Measurements from ENCODE around the gene GAB3. TPM values are rescaled to one million over a fixed set of nuclear protein-coding genes. Genes with fewer than 3 reads are reported as not detected.

The GAB3 gene
- total RNA-seq, 2 donors from 2014 or later, result 0.66 to 3.4 TPM

DNA sequence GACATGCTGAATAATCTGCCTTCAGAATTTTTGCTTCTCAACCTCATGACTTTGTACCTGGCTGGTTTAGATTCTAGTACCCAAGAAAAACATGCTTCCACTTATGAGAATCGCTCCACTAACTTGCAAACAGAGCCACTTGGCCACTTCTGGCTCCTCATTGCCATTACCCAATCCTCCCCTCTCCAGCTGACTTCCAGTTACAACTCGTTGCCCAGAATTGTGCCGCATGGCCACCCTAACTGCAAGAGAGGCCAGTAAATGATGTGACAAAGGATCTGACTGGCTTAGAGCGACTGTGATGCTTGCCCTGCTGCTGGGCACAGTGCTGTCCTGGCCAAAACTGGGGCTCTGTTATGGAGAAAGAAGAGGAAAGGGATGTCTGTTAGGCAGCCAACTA lies 7.8 kb upstream of the GAB3 start:
- H3K4me1 ChIP-seq, result peaks cover 6% of the 10 kb centered on the region
- TF ChIP-seq, protein P1, sequence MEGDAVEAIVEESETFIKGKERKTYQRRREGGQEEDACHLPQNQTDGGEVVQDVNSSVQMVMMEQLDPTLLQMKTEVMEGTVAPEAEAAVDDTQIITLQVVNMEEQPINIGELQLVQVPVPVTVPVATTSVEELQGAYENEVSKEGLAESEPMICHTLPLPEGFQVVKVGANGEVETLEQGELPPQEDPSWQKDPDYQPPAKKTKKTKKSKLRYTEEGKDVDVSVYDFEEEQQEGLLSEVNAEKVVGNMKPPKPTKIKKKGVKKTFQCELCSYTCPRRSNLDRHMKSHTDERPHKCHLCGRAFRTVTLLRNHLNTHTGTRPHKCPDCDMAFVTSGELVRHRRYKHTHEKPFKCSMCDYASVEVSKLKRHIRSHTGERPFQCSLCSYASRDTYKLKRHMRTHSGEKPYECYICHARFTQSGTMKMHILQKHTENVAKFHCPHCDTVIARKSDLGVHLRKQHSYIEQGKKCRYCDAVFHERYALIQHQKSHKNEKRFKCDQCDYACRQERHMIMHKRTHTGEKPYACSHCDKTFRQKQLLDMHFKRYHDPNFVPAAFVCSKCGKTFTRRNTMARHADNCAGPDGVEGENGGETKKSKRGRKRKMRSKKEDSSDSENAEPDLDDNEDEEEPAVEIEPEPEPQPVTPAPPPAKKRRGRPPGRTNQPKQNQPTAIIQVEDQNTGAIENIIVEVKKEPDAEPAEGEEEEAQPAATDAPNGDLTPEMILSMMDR (IDR thresholded peaks at IDR 0.05), result no peak
- TF ChIP-seq POLR2A (IDR thresholded peaks at IDR 0.05), result no peak
- no peak for DNase-seq

DNA sequence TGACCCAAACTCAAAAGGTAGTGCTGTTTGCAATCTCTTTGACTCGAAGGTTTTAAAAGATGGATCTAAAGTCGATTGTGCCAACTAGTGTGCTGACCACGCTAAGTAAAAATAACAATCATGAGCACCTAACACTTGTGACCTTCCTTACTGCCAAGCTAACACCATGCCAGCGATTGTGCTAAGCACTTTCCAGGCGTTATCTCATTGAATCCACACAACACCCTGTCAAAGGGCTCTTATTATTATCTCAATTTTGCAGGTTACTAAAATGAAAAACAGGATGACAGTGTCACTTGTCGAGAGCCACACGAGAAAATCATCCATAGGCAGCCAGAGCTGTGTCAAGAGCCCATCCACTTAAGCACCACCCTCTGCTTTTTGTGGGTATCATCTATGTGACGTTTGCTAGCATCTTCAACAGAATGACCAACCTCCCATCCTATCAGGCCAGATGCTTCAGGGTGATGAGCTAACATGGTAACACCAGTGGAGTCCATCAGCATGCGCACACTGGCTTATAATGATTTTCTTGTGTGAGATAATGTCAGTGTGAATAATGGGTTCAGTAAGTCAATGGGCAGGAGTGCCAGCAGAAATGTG lies 893 bp upstream of the GAB3 start:
- H3K9me3 ChIP-seq, result no peaks in the 10 kb centered on the region
- WGBS, 2 donors, result 18 to 26% methylated on average over 7 to 9 of the region's 9 CpGs

More for the DNA sequence above, 7.8 kb upstream of the GAB3 start:
- intact Hi-C loops (cut with DNase I), result no loop called here
- no peak for ATAC-seq
- Histone ChIP-seq H3K27me3 (no peaks in the 10 kb centered on the region), H3K27ac (no peak overlapping the region), H3K9me3 (no peaks in the 10 kb centered on the region), H3K4me3 (no peak overlapping the region), H3K36me3 (replicated peaks in 1 of 2; ENCODE audit: insufficient read depth in 1 of 2, low read depth in 2 of 2) (no peaks in the 10 kb centered on the region)
- WGBS, 2 donors, result 71 to 88% methylated on average over 4 of the region's 4 CpGs

DNA sequence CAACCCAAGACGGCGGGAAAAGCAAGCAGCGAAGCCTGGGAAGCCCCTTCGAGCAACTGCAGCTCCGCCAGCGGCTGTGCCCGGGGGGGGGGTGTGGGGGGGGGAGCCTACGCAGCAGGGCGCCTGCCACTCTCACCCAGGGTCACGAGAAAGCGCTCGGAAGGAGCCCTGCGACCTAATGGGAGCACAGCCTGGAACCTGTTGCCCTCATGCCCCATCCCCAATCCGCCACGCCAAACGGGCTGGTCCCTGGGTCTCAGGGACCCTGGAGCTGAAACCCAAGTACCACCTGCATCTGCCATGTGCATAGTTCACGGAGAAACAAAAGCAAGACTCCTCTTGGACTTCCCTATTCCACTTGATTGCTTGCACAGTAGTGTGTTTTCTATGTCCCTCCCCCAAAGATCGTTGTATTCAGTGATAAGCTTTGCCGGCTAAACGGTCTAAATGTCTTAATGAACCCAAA lies 359 bp upstream of the GAB3 start:
- no peak for DNase-seq
- intact Hi-C loops (cut with DNase I), result no loop called here
- no peaks in the 10 kb centered on the region for H3K36me3 ChIP-seq (replicated peaks in 1 of 2; ENCODE audit: insufficient read depth in 1 of 2, low read depth in 2 of 2)
- H3K27me3 ChIP-seq, result no peaks in the 10 kb centered on the region
- peaks cover 5% of the 10 kb centered on the region for H3K4me1 ChIP-seq
- TF ChIP-seq, protein P1 (IDR thresholded peaks at IDR 0.05), result no peak
- no peak for TF ChIP-seq POLR2A (IDR thresholded peaks at IDR 0.05)
- 0% methylated on average over 3 to 4 of the region's 20 CpGs for WGBS, 2 donors
- ATAC-seq, result peak; percentile 30
- peak overlapping the region in 2 of 4 donors; percentile 44 to 62 for H3K27ac ChIP-seq
- no peak overlapping the region for H3K4me3 ChIP-seq
- no peaks in the 10 kb centered on the region for H3K9me3 ChIP-seq

More for the DNA sequence above, 893 bp upstream of the GAB3 start:
- no peak overlapping the region for H3K4me3 ChIP-seq
- H3K36me3 ChIP-seq (replicated peaks in 1 of 2; ENCODE audit: insufficient read depth in 1 of 2, low read depth in 2 of 2), result no peaks in the 10 kb centered on the region
- ATAC-seq (peak; percentile 36), DNase-seq (peak in 1 of 4 donors; percentile 19)
- no peaks in the 10 kb centered on the region for H3K27me3 ChIP-seq
- TF ChIP-seq, protein P1 (IDR thresholded peaks at IDR 0.05), result no peak
- no peak for TF ChIP-seq POLR2A (IDR thresholded peaks at IDR 0.05)
- H3K27ac ChIP-seq, result peak overlapping the region in 1 of 4 donors; percentile 44
- intact Hi-C loops (cut with DNase I), result no loop called here
- H3K4me1 ChIP-seq, result peaks cover 5% of the 10 kb centered on the region

DNA sequence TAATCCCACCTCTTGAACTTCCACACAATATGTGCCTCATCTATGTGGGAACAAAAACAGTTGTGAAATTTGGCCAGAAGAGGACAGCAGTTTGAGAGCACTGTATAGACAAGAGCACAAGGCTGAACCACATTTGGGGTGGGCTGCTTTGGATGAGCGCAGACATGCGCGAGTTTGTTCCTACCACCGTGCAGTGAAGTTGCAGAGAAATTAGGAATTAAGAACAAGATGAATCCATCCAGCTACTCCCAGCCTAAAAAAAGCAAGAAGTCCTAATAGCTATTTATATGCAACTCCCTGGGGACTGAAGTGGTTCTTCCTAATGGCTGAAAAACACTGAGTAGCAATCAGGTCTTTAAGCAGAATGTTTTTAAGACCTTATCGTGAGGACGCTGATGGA lies 1.0 kb downstream of the GAB3 start:
- TF ChIP-seq, protein P1 (IDR thresholded peaks at IDR 0.05), result no peak
- no peak for TF ChIP-seq POLR2A (IDR thresholded peaks at IDR 0.05)
- DNase-seq (no peak), ATAC-seq (no peak)
- 30 to 39% methylated on average over 6 of the region's 6 CpGs for WGBS, 2 donors
- H3K4me1 ChIP-seq, result peaks cover 5% of the 10 kb centered on the region
- H3K36me3 ChIP-seq (replicated peaks in 1 of 2; ENCODE audit: insufficient read depth in 1 of 2, low read depth in 2 of 2), result no peaks in the 10 kb centered on the region
- H3K9me3 ChIP-seq, result no peaks in the 10 kb centered on the region
- H3K27ac ChIP-seq, result peak overlapping the region in 1 of 4 donors; percentile 59
- no peak overlapping the region for H3K4me3 ChIP-seq
- intact Hi-C loops (cut with DNase I), result no loop called here
- no peaks in the 10 kb centered on the region for H3K27me3 ChIP-seq

All from body of pancreas (tissue), 4 donors.